OCI-LY3 (cell line): Measurements from ENCODE around the gene CAPZB.
"Not testable (repeated sequence)": the region's sequence is repeated elsewhere in the genome, so short reads cannot be mapped to it uniquely, and the experiment has no call there.

ENCODE experiments used
- H2AFZ ChIP-seq: fragments of 200-600, 300-600 bp; shearing (Covaris generic); 2 replicates; pipeline ENCODE4 v1.6.0; 2014; ENCODE audit warnings: antibody characterized with exemption, low read depth, low read length
- H3K27ac ChIP-seq: fragments of 200-600, 300-600 bp; sonication (generic); 2 replicates; pipeline ENCODE4 v1.5.1; 2014; ENCODE audit warnings: mild to moderate bottlenecking, low read length, moderate library complexity, mixed read lengths
- H3K27me3 ChIP-seq: fragments of 200-600, 300-600 bp; sonication (generic); 2 replicates; pipeline ENCODE4 v1.6.1; 2014; ENCODE audit warnings: low read depth, low read length, mixed read lengths
- H3K36me3 ChIP-seq: fragments of 200-600, 300-600 bp; sonication (generic); replicated peaks from 2 replicates; pipeline ENCODE3; 2014; ENCODE audit warnings: low read depth, low read length, mixed read lengths
- H3K4me1 ChIP-seq: fragments of 300-600, 200-600 bp; sonication (generic); 2 replicates; pipeline ENCODE4 v1.6.1; 2014; ENCODE audit warnings: low read length, mixed read lengths
- H3K4me2 ChIP-seq: fragments of 200-600, 300-600 bp; sonication (generic); 2 replicates; pipeline ENCODE4 v1.6.1; 2014; ENCODE audit warnings: low read length, mixed read lengths
- H3K4me3 ChIP-seq: fragments of 300-600, 200-600 bp; sonication (generic); 2 replicates; pipeline ENCODE4 v1.5.1; 2014; ENCODE audit warnings: antibody characterized with exemption, mild to moderate bottlenecking, low read length, moderate library complexity
- H3K79me2 ChIP-seq: fragments of 300-600, 200-600 bp; shearing (Covaris generic); 2 replicates; pipeline ENCODE4 v1.6.1; 2014; ENCODE audit warnings: mild to moderate bottlenecking, low read length, mixed read lengths
- H3K9ac ChIP-seq: fragments of 300-600, 200-600 bp; shearing (Covaris generic); 2 replicates; pipeline ENCODE4 v1.6.0; 2014; ENCODE audit warnings: mild to moderate bottlenecking, low read length, moderate library complexity
- H3K9me3 ChIP-seq: fragments of 200-600, 300-600 bp; shearing (Covaris generic); 2 replicates; pipeline ENCODE4 v1.6.1; 2014; ENCODE audit warnings: low read length, mixed read lengths; ENCODE audit not compliant: insufficient read depth
- H4K20me1 ChIP-seq: fragments of 200-600, 300-600 bp; sonication (generic); 2 replicates; pipeline ENCODE4 v1.6.1; 2016; ENCODE audit warnings: low read length, mixed read lengths; ENCODE audit not compliant: insufficient read depth
- CTCF ChIP-seq: fragments of 200-600, 300-600 bp; sonication (generic); IDR thresholded peaks from 2 replicates; pipeline ENCODE4 v1.5.1; 2014; ENCODE audit warnings: antibody characterized with exemption, low read length, low read depth
- EZH2phosphoT487 ChIP-seq: fragments of 200-600 bp; shearing (Covaris generic); IDR thresholded peaks from 2 replicates; pipeline ENCODE4 v1.6.1; 2018; ENCODE audit warnings: antibody characterized with exemption, mixed run types, low read depth

Gene CAPZB

DNA sequence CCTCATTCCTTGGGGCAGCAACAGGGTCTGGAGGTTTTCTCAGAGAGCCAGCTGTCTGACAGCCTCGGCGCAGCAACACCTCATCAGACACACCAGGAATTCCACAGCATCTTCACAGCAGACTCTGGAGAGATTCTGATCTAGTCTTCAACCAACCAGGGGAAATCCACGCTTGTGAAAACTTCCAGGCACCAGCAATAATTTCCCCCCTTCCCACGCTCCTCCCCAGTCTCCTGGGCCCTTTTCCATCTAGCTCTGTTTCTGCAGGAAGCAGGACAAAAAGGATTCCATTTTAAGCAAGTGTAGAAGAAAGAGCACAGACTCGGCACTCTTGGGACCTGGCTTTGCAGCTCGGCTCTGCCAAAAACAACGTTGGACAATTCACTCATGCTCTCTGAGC lies 44.3 kb upstream of the CAPZB start:
- no peak overlapping the region for H3K4me2 ChIP-seq
- H3K4me1 ChIP-seq, result no peaks in the 10 kb centered on the region
- H3K27me3 ChIP-seq, result no peaks in the 10 kb centered on the region
- H3K9ac ChIP-seq, result no peak overlapping the region
- no peaks in the 10 kb centered on the region for H3K36me3 ChIP-seq
- no peak overlapping the region for H3K27ac ChIP-seq
- H3K79me2 ChIP-seq, result no peaks in the 10 kb centered on the region
- no peak overlapping the region for H3K4me3 ChIP-seq
- H3K9me3 ChIP-seq, result no peaks in the 10 kb centered on the region
- TF ChIP-seq CTCF, result no peak
- TF ChIP-seq EZH2phosphoT487, result no peak
- H2AFZ ChIP-seq, result no peak overlapping the region
- no peaks in the 10 kb centered on the region for H4K20me1 ChIP-seq

DNA sequence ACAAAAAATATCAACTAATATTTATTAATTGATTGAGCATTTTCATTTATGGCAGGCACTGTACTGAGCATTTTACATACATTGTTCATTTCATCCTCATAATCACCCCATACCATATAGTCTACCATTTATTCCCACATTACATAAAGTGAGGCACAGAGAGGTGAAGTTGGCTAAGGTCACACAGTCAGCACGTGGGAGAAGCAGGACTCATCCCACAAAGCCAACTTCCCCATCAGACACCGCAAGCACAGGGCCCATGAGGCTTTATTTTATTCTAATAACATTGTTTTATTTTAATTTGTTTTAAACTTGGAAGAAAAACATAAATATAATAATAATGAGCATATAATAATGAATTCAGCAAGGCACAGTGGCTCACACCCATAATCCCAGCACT lies 43.1 kb upstream of the CAPZB start:
- Histone ChIP-seq H3K9ac (no peak overlapping the region), H3K9me3 (no peaks in the 10 kb centered on the region), H2AFZ (no peak overlapping the region), H3K4me2 (no peak overlapping the region), H3K27me3 (no peaks in the 10 kb centered on the region), H3K36me3 (no peaks in the 10 kb centered on the region), H3K27ac (no peak overlapping the region), H3K4me1 (no peaks in the 10 kb centered on the region), H3K4me3 (no peak overlapping the region), H3K79me2 (no peaks in the 10 kb centered on the region), H4K20me1 (no peaks in the 10 kb centered on the region)
- TF ChIP-seq EZH2phosphoT487 (no peak), CTCF (no peak)

DNA sequence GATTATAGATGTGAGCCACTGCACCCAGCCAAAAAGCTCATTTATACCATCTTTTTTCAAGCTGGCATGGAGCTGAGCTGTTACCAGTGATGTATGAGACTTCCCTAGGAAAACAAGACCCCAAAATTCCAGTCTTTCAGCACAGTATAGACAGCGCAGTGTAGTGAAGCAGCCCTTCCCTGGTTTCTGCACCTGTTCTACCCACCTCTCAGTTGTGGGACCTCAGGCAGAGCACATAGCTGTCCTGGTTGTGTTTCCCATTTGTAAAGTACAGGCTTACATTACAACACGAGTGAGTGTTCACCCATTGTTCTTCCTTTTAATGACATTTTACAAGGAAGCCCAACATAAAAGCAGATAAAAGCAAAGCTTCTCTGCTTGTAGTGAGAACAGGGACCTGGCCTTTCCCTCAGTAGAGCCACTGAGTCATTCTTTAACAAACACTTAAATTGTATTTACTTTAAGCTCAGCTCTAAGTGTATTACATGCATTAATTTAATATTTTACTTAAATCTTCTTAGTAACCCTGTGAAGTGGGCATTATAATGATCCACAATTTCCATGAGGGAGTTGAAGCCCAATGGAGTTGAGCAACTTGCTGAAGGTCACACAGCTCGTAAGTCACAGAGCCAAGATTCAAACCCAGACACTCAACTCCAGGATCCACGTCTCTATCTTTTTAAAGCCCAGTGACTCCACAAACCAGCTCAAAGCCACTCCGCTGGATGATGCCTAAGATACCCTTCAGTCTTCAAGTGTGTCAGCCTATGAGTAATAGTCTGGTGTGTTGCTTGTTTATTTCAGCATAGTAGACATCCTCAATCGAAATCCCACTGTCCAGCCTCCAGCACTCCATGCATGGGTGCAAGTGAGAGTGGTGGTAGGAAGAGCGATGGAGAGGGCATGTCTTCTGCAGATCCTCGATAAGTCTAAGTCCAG lies 40.5 kb upstream of the CAPZB start:
- no peaks in the 10 kb centered on the region for H4K20me1 ChIP-seq
- TF ChIP-seq CTCF, result no peak
- TF ChIP-seq EZH2phosphoT487, result no peak
- no peaks in the 10 kb centered on the region for H3K27me3 ChIP-seq
- no peak overlapping the region for H3K9ac ChIP-seq
- no peaks in the 10 kb centered on the region for H3K79me2 ChIP-seq
- H3K9me3 ChIP-seq, result no peaks in the 10 kb centered on the region
- no peaks in the 10 kb centered on the region for H3K36me3 ChIP-seq
- H3K27ac ChIP-seq, result no peak overlapping the region
- H3K4me1 ChIP-seq, result no peaks in the 10 kb centered on the region
- H2AFZ ChIP-seq, result no peak overlapping the region
- H3K4me3 ChIP-seq, result no peak overlapping the region
- no peak overlapping the region for H3K4me2 ChIP-seq

GRCh38 chr1:19524791-19525190 lies 39.5 kb upstream of the CAPZB start:
- Histone ChIP-seq H2AFZ (no peak overlapping the region), H3K27ac (no peak overlapping the region), H3K9ac (no peak overlapping the region), H3K4me2 (no peak overlapping the region), H3K36me3 (no peaks in the 10 kb centered on the region), H3K4me3 (no peak overlapping the region), H4K20me1 (no peaks in the 10 kb centered on the region), H3K9me3 (no peaks in the 10 kb centered on the region), H3K27me3 (no peaks in the 10 kb centered on the region), H3K79me2 (no peaks in the 10 kb centered on the region), H3K4me1 (no peaks in the 10 kb centered on the region)
- TF ChIP-seq CTCF (no peak), EZH2phosphoT487 (no peak)

DNA sequence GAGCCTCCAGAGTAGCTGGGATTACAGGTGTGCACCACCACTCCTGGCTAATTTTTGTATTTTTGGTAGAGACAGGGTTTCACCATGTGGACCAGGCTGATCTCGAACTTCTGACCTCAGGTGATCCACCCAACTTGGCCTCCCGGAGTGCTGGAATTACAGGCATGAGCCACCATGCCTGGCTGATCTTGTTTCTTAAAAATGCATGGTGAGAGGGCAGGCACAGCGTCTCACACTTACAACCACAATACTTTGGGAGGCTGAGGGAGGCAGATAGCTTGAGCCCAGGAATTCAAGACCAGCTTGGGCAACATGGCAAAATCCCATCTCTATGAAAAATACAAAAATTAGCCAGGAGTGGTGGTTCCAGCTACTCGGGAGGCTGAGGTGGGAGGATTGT lies 37.2 kb upstream of the CAPZB start:
- not testable (repeated sequence) for H3K4me3 ChIP-seq, H4K20me1 ChIP-seq, H3K9ac ChIP-seq, H3K9me3 ChIP-seq, H3K36me3 ChIP-seq, H3K27me3 ChIP-seq, H3K79me2 ChIP-seq, H3K4me2 ChIP-seq, H2AFZ ChIP-seq, H3K4me1 ChIP-seq, H3K27ac ChIP-seq
